HepG2 (cell line): Measurements from ENCODE around the gene MCM10. TPM values are rescaled to one million over a fixed set of nuclear protein-coding genes. Genes with fewer than 3 reads are reported as not detected.

ENCODE experiments used
- ATAC-seq: fragments of 200-7000 bp; cut with Tn5 transposase; 3 replicates; pipeline ENCODE4 v1.9.1; 2020; ENCODE audit warnings: mild to moderate bottlenecking, moderate library complexity
- BruUV-seq: library from RNA; stranded (reverse); fragments of 400-500 nt; replicated peaks from 2 replicates; lab custom pipeline; 2021; lab: Mats Ljungman, UMichigan
- CTCF ChIA-PET: fragments of 300-600 bp; formaldehyde crosslinking; extraction: SDS; loops from one replicate; lab custom pipeline; 2021; ENCODE audit warnings: low total read pairs, inconsistent platforms, low intra/inter-chr PET ratio; lab: Yijun Ruan, JAX
- POLR2A ChIA-PET: fragments of 350-600 bp; sonication (Branson Sonifier 250); formaldehyde crosslinking; loops from one replicate; lab custom pipeline; 2020; ENCODE audit warnings: antibody characterized with exemption, inconsistent platforms; lab: Yijun Ruan, JAX
- DNase-seq: peaks from one replicate; pipeline ENCODE4 v3.0.0-alpha.2; 2015; ENCODE audit warnings: low spot score
- FAIRE-seq: peaks from 3 replicates; lab custom pipeline; 2011; peaks lifted over from hg19 to GRCh38; lab: Jason Lieb, UNC
- H2AFZ ChIP-seq: one replicate; pipeline ENCODE4 v1.6.1; 2011; ENCODE audit warnings: low read length, inconsistent platforms
- H3K27ac ChIP-seq: fragments of 300-600 bp; 3 replicates; pipeline ENCODE4 v1.8.0; 2011; ENCODE audit warnings: mixed run types, mild to moderate bottlenecking, mixed read lengths, low read length, inconsistent platforms; ENCODE audit not compliant: insufficient read depth; ENCODE audit errors: extremely low read length
- H3K27me3 ChIP-seq, 2 experiments: fragments of 200-600 bp in 1 of 2; 2 replicates in 1 of 2; 3 replicates in 1 of 2; pipeline versions ENCODE4 v1.6.0 to v1.8.0; 2011; ENCODE audit warnings: low read length in 2 of 2, mild to moderate bottlenecking in 2 of 2, moderate library complexity in 2 of 2, inconsistent platforms in 1 of 2; ENCODE audit not compliant: insufficient read depth in 2 of 2, control insufficient read depth in 1 of 2
- H3K36me3 ChIP-seq, 2 experiments: fragments of 200-600 bp in 1 of 2; replicated peaks in 1 of 2; 2 replicates in 1 of 2; 3 replicates in 1 of 2; pipeline versions ENCODE4 v1.5.1 to v1.8.0; 2011; ENCODE audit warnings: low read length in 2 of 2, inconsistent platforms in 1 of 2; ENCODE audit not compliant: insufficient read depth in 2 of 2, control insufficient read depth in 1 of 2
- H3K4me1 ChIP-seq: 2 replicates; pipeline ENCODE4 v1.5.1; 2012; ENCODE audit warnings: low read length, inconsistent platforms; ENCODE audit not compliant: insufficient read depth
- H3K4me2 ChIP-seq: 2 replicates; pipeline ENCODE4 v1.6.0; 2011; ENCODE audit warnings: low read depth, low read length, inconsistent platforms
- H3K4me3 ChIP-seq, 3 experiments: fragments of 200-600 bp in 1 of 3; sonication (generic), shearing (Covaris generic) in 1 of 3; replicated peaks in 1 of 3; 2 replicates each; pipeline ENCODE4 v1.5.1; 2011 to 2016; ENCODE audit warnings: low read length in 3 of 3, inconsistent platforms in 2 of 3, low read depth in 2 of 3, mild to moderate bottlenecking in 2 of 3, control low read depth in 1 of 3, mixed read lengths in 1 of 3; ENCODE audit not compliant: insufficient read depth in 1 of 3
- H3K79me2 ChIP-seq: one replicate; pipeline ENCODE4 v1.6.1; 2011; ENCODE audit warnings: low read length, inconsistent platforms; ENCODE audit not compliant: insufficient read depth
- H3K9ac ChIP-seq: 2 replicates; pipeline ENCODE4 v1.6.0; 2011; ENCODE audit warnings: mild to moderate bottlenecking, low read depth, low read length, inconsistent platforms; ENCODE audit not compliant: insufficient read depth
- H3K9me3 ChIP-seq: 2 replicates; pipeline ENCODE4 v1.5.1; 2012; ENCODE audit warnings: mild to moderate bottlenecking, low read length
- H4K20me1 ChIP-seq: 2 replicates; pipeline ENCODE4 v1.6.0; 2011; ENCODE audit warnings: inconsistent platforms, mild to moderate bottlenecking, low read length, moderate library complexity; ENCODE audit not compliant: insufficient read depth
- GZF1 ChIP-seq: sonication (generic); formaldehyde crosslinking; IDR thresholded peaks from 2 replicates; pipeline ENCODE4 v1.5.1; 2020; ENCODE audit warnings: mild to moderate bottlenecking, missing genetic modification reagents
- JUN ChIP-seq: sonication (generic); formaldehyde crosslinking; IDR thresholded peaks from 2 replicates; pipeline ENCODE4 v1.4.0; 2020; ENCODE audit warnings: mild to moderate bottlenecking, missing genetic modification reagents
- KLF6 ChIP-seq: IDR thresholded peaks from 2 replicates; pipeline ENCODE4 v1.8.0; 2016; ENCODE audit warnings: missing biosample characterization, missing genetic modification reagents
- MED13 ChIP-seq: sonication (generic); formaldehyde crosslinking; IDR thresholded peaks from 2 replicates; pipeline ENCODE4 v1.5.0; 2020; ENCODE audit warnings: missing genetic modification reagents
- ZNF326 ChIP-seq: sonication (generic); formaldehyde crosslinking; IDR thresholded peaks from 2 replicates; pipeline ENCODE4 v1.4.0; 2020; ENCODE audit warnings: missing genetic modification reagents, borderline replicate concordance
- ZNF530 ChIP-seq: sonication (generic); formaldehyde crosslinking; IDR thresholded peaks from 2 replicates; pipeline ENCODE4 v1.5.0; 2020; ENCODE audit warnings: low read depth, mild to moderate bottlenecking, missing genetic modification reagents
- ZNF577 ChIP-seq: sonication (generic); formaldehyde crosslinking; IDR thresholded peaks from 2 replicates; pipeline ENCODE4 v1.4.0; 2020; ENCODE audit warnings: mild to moderate bottlenecking, low read depth, missing genetic modification reagents, borderline replicate concordance
- ZNF616 ChIP-seq: sonication (generic); formaldehyde crosslinking; IDR thresholded peaks from 2 replicates; pipeline ENCODE4 v1.5.0; 2020; ENCODE audit warnings: low read depth, mild to moderate bottlenecking, missing genetic modification reagents
- ZSCAN22 ChIP-seq: sonication (generic); formaldehyde crosslinking; IDR thresholded peaks from 2 replicates; pipeline ENCODE4 v1.4.0; 2020; ENCODE audit warnings: mild to moderate bottlenecking, missing genetic modification reagents
- WGBS: methylation state at CpG from one replicate; pipeline ENCODE4 v1.1.6; 2017; ENCODE audit warnings: low lambda C conversion rate; 5-methylcytosine and 5-hydroxymethylcytosine counted together
- in situ Hi-C: cut with HindIII; loops from 2 replicates; pipeline ENCODE4 v1.10.0; 2017; ENCODE audit warnings: low pct_unique_long_range_greater_than_20kb; ENCODE audit not compliant: extremely low pct_ligation_motif_present
- intact Hi-C: fragments of 100-400 bp; cut with micrococcal nuclease; formaldehyde crosslinking; loops from one replicate; pipeline ENCODE4 v1.10.0; 2022; ENCODE audit not compliant: unreplicated experiment
- polyA plus RNA-seq, 8 experiments: library from polyadenylated mRNA; depleted of rRNA in 3 of 8; stranded (reverse) in 7 of 8; unstranded in 1 of 8; fragments of >200 nt; fragmentation: Illumina TruSeq in 4 of 8; extraction: Trizol in 4 of 8; gene quantifications; 2 replicates each; pipeline versions ENCODE4 v1.2.1 to v1.2.3, GENCODE V29; 2011 to 2016; ENCODE audit warnings: low read depth in 4 of 8, missing spikeins in 1 of 8, mixed read lengths in 1 of 8; ENCODE audit not compliant: insufficient read depth in 1 of 8
- total RNA-seq, 5 experiments: library from RNA; depleted of rRNA; stranded (reverse); fragments of >200 nt; fragmentation: Illumina TruSeq; extraction: Trizol; gene quantifications; 2 replicates each; pipeline ENCODE4 v1.2.3, GENCODE V29; 2016; ENCODE audit warnings: low read depth in 1 of 5
- TF ChIP-seq, protein P1 (sequence below): sonication (generic); formaldehyde crosslinking; IDR thresholded peaks from 2 replicates; pipeline ENCODE4 v1.4.0; 2020; ENCODE audit warnings: missing genetic modification reagents, borderline replicate concordance
- TF ChIP-seq, protein P2 (sequence below): sonication (generic); formaldehyde crosslinking; IDR thresholded peaks from 2 replicates; pipeline ENCODE4 v1.4.0; 2020; ENCODE audit warnings: mild to moderate bottlenecking, missing genetic modification reagents, borderline replicate concordance
- TF ChIP-seq, protein P3 (sequence below): sonication (generic); formaldehyde crosslinking; IDR thresholded peaks from 2 replicates; pipeline ENCODE4 v1.8.0; 2022; ENCODE audit warnings: missing genetic modification reagents, mild to moderate bottlenecking, borderline replicate concordance
- TF ChIP-seq, protein P4 (sequence below): IDR thresholded peaks from 2 replicates; pipeline ENCODE4 v1.6.1; 2016; ENCODE audit warnings: low read depth, control low read depth

MCM10 gene
- total and polyA plus RNA-seq, 2 of the 13 experiments (the other 11 are each of a cell fraction or from before 2014, with no cell fraction given), result 2.8 to 31.3 TPM

DNA sequence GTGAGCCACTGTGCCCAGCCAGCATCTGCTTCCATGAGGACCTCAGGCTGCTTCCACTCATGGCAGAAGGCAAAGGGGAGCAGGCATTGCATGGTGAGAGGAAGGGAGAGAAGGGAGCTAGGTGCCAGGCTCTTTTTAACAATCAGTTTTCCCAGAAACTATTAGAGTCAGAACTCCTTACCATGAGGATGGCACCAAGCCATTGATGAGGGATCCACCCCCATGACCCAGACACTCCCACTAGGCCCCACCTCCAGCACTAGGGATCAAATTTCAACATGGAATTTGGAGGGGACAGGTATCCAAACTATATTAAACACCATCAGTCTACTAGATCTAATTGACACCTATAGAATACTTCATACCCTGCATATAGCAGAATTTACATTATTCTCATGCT is 14.2 kb upstream of the MCM10 start (continued):
- TF ChIP-seq, protein P1, sequence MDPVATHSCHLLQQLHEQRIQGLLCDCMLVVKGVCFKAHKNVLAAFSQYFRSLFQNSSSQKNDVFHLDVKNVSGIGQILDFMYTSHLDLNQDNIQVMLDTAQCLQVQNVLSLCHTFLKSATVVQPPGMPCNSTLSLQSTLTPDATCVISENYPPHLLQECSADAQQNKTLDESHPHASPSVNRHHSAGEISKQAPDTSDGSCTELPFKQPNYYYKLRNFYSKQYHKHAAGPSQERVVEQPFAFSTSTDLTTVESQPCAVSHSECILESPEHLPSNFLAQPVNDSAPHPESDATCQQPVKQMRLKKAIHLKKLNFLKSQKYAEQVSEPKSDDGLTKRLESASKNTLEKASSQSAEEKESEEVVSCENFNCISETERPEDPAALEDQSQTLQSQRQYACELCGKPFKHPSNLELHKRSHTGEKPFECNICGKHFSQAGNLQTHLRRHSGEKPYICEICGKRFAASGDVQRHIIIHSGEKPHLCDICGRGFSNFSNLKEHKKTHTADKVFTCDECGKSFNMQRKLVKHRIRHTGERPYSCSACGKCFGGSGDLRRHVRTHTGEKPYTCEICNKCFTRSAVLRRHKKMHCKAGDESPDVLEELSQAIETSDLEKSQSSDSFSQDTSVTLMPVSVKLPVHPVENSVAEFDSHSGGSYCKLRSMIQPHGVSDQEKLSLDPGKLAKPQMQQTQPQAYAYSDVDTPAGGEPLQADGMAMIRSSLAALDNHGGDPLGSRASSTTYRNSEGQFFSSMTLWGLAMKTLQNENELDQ, result no peak
- TF ChIP-seq ZSCAN22 (no peak), GZF1 (CRISPR knock-in tag) (no peak), KLF6 (CRISPR knock-in tag) (no peak), ZNF616 (CRISPR knock-in tag) (no peak)
- TF ChIP-seq, protein P2, sequence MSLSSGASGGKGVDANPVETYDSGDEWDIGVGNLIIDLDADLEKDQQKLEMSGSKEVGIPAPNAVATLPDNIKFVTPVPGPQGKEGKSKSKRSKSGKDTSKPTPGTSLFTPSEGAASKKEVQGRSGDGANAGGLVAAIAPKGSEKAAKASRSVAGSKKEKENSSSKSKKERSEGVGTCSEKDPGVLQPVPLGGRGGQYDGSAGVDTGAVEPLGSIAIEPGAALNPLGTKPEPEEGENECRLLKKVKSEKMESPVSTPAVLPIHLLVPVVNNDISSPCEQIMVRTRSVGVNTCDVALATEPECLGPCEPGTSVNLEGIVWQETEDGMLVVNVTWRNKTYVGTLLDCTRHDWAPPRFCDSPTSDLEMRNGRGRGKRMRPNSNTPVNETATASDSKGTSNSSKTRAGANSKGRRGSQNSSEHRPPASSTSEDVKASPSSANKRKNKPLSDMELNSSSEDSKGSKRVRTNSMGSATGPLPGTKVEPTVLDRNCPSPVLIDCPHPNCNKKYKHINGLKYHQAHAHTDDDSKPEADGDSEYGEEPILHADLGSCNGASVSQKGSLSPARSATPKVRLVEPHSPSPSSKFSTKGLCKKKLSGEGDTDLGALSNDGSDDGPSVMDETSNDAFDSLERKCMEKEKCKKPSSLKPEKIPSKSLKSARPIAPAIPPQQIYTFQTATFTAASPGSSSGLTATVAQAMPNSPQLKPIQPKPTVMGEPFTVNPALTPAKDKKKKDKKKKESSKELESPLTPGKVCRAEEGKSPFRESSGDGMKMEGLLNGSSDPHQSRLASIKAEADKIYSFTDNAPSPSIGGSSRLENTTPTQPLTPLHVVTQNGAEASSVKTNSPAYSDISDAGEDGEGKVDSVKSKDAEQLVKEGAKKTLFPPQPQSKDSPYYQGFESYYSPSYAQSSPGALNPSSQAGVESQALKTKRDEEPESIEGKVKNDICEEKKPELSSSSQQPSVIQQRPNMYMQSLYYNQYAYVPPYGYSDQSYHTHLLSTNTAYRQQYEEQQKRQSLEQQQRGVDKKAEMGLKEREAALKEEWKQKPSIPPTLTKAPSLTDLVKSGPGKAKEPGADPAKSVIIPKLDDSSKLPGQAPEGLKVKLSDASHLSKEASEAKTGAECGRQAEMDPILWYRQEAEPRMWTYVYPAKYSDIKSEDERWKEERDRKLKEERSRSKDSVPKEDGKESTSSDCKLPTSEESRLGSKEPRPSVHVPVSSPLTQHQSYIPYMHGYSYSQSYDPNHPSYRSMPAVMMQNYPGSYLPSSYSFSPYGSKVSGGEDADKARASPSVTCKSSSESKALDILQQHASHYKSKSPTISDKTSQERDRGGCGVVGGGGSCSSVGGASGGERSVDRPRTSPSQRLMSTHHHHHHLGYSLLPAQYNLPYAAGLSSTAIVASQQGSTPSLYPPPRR, result no peak
- TF ChIP-seq, all 625 proteins: peak for 0

DNA sequence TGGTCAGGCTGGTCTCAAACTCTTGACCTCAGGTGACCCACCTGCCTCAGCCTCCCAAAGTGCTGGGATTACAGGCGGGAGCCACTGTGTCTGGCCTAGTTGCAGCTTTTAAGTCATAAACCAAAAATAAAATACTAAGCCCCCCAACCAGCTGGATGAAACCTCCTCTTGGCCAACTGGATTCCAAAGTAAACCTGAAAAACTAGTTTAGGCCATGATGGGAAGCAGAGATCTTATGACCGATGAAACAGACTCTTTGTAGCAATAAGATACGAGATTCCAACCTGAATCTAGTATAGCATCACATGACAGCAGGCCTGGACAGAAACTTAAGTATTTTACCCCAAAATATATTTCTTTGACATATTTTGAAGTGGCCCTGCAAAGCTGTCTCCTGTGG is 9.1 kb upstream of the MCM10 start:
- H3K27ac ChIP-seq, result no peak overlapping the region
- H3K27me3 ChIP-seq, result 0 out of 5 replicates have a peak, but pooled peaks cover 0 to 7% of the 10 kb centered on the region in 2 experiments
- no peaks in the 10 kb centered on the region for H3K4me1 ChIP-seq
- no peak overlapping the region for H3K4me3 ChIP-seq
- H2AFZ ChIP-seq, result no peak overlapping the region
- H3K36me3 ChIP-seq, result no peaks in the 10 kb centered on the region
- intact Hi-C loops, result no loop called here
- no TSS peak for BruUV-seq
- CTCF ChIA-PET, result no interaction called here
- no peaks in the 10 kb centered on the region for H3K9me3 ChIP-seq
- DNase-seq (no peak), FAIRE-seq (no peak), ATAC-seq (no peak)
- in situ Hi-C loops, result no loop called here
- WGBS, result 80% methylated on average over 3 of the region's 3 CpGs
- POLR2A ChIA-PET, result no interaction called here
- H3K4me2 ChIP-seq, result no peak overlapping the region
- no peaks in the 10 kb centered on the region for H3K79me2 ChIP-seq
- H4K20me1 ChIP-seq, result no peaks in the 10 kb centered on the region
- H3K9ac ChIP-seq, result no peak overlapping the region
- TF ChIP-seq MED13 (CRISPR knock-in tag), result no peak
- TF ChIP-seq, protein P3, sequence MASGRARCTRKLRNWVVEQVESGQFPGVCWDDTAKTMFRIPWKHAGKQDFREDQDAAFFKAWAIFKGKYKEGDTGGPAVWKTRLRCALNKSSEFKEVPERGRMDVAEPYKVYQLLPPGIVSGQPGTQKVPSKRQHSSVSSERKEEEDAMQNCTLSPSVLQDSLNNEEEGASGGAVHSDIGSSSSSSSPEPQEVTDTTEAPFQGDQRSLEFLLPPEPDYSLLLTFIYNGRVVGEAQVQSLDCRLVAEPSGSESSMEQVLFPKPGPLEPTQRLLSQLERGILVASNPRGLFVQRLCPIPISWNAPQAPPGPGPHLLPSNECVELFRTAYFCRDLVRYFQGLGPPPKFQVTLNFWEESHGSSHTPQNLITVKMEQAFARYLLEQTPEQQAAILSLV (CRISPR knock-in tag), result no peak
- TF ChIP-seq, protein P4, sequence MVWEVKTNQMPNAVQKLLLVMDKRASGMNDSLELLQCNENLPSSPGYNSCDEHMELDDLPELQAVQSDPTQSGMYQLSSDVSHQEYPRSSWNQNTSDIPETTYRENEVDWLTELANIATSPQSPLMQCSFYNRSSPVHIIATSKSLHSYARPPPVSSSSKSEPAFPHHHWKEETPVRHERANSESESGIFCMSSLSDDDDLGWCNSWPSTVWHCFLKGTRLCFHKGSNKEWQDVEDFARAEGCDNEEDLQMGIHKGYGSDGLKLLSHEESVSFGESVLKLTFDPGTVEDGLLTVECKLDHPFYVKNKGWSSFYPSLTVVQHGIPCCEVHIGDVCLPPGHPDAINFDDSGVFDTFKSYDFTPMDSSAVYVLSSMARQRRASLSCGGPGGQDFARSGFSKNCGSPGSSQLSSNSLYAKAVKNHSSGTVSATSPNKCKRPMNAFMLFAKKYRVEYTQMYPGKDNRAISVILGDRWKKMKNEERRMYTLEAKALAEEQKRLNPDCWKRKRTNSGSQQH (CRISPR knock-in tag), result no peak
- no peak for TF ChIP-seq ZNF577 (CRISPR knock-in tag)
- TF ChIP-seq JUN (CRISPR knock-in tag), result no peak
- TF ChIP-seq ZNF326 (CRISPR knock-in tag), result no peak
- TF ChIP-seq ZNF530, result no peak
